ENCODE data around the gene TIAM1. TPM values are rescaled to one million over a fixed set of nuclear protein-coding genes. Genes with fewer than 3 reads are reported as not detected.

The TIAM1 gene
- total RNA-seq, 2 experiments from 2014 or later = 41.5 to 46.9 TPM

GRCh38 chr21:31370281-31370892 lies 26.3 kb upstream of the TIAM1 start:
- CTCF ChIA-PET = interaction anchor here (1.0 kb wide), 1 partner anchor 8 kb away, joined by 3 read pairs; no protein-coding TSS in a partner anchor
- no peak for DNase-seq
- Mint-ChIP-seq H3K9me3 (ENCODE audit: insufficient read depth) (no peaks in the 10 kb centered on the region), H3K4me1 (ENCODE audit: low read depth) (peaks cover 34% of the 10 kb centered on the region), H3K27me3 (ENCODE audit: low read depth) (peaks cover 4% of the 10 kb centered on the region), H3K27ac (no peak overlapping the region), H3K36me3 (ENCODE audit: low read depth) (peaks cover 17% of the 10 kb centered on the region), H3K4me3 (no peak overlapping the region)
- ATAC-seq = no peak
- POLR2A ChIA-PET = no interaction called here

GRCh38 chr21:31368361-31368760 lies 24.3 kb upstream of the TIAM1 start:
- Mint-ChIP-seq H3K27me3 (ENCODE audit: low read depth) (peaks cover 2% of the 10 kb centered on the region), H3K4me1 (ENCODE audit: low read depth) (peaks cover 46% of the 10 kb centered on the region), H3K4me3 (no peak overlapping the region), H3K36me3 (ENCODE audit: low read depth) (peaks cover 23% of the 10 kb centered on the region), H3K27ac (no peak overlapping the region), H3K9me3 (ENCODE audit: insufficient read depth) (no peaks in the 10 kb centered on the region)
- ChIA-PET POLR2A (interaction anchor here (0.6 kb wide), 1 partner anchor 190 kb away, joined by 3 read pairs; no protein-coding TSS in a partner anchor), CTCF (interaction anchor here (1.4 kb wide), 1 partner anchor 25 kb away, joined by 4 read pairs; no protein-coding TSS in a partner anchor)
- ATAC-seq (no peak), DNase-seq (no peak)

GRCh38 chr21:31367801-31368200 lies 23.7 kb upstream of the TIAM1 start:
- H3K4me1 Mint-ChIP-seq (ENCODE audit: low read depth) = peaks cover 48% of the 10 kb centered on the region
- H3K36me3 Mint-ChIP-seq (ENCODE audit: low read depth) = peaks cover 26% of the 10 kb centered on the region
- ChIA-PET POLR2A (interaction anchor here (0.6 kb wide), 1 partner anchor 190 kb away, joined by 3 read pairs; no protein-coding TSS in a partner anchor), CTCF (interaction anchor here (1.4 kb wide), 1 partner anchor 25 kb away, joined by 4 read pairs; no protein-coding TSS in a partner anchor)
- H3K27ac Mint-ChIP-seq = no peak overlapping the region
- DNase-seq (no peak), ATAC-seq (no peak)
- no peak overlapping the region for H3K4me3 Mint-ChIP-seq
- no peaks in the 10 kb centered on the region for H3K27me3 Mint-ChIP-seq (ENCODE audit: low read depth)
- H3K9me3 Mint-ChIP-seq (ENCODE audit: insufficient read depth) = no peaks in the 10 kb centered on the region

DNA sequence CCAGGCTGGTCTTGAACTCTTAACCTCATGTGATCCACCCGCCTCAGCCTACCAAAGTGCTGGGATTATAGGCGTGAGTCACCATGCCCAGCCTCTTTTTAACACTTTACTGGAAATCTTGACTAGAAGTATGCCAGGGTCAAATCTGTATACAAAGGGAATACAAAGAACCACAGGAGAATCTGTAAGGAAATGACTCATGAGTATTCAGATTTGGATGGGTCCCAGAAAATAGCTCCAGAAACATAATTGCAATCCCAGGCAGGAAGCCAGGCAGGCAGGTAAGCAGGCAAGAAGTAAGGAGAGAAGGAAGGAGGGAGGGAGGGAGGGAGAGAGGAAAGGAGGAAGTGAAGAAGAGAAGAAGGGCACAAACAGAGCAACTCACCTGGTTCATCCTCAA lies 22.8 kb upstream of the TIAM1 start:
- ChIA-PET POLR2A (no interaction called here), CTCF (no interaction called here)
- Mint-ChIP-seq H3K4me1 (ENCODE audit: low read depth) (peaks cover 54% of the 10 kb centered on the region), H3K36me3 (ENCODE audit: low read depth) (peaks cover 29% of the 10 kb centered on the region), H3K9me3 (ENCODE audit: insufficient read depth) (no peaks in the 10 kb centered on the region), H3K4me3 (no peak overlapping the region), H3K27ac (no peak overlapping the region), H3K27me3 (ENCODE audit: low read depth) (no peaks in the 10 kb centered on the region)
- ATAC-seq (no peak), DNase-seq (no peak)

DNA sequence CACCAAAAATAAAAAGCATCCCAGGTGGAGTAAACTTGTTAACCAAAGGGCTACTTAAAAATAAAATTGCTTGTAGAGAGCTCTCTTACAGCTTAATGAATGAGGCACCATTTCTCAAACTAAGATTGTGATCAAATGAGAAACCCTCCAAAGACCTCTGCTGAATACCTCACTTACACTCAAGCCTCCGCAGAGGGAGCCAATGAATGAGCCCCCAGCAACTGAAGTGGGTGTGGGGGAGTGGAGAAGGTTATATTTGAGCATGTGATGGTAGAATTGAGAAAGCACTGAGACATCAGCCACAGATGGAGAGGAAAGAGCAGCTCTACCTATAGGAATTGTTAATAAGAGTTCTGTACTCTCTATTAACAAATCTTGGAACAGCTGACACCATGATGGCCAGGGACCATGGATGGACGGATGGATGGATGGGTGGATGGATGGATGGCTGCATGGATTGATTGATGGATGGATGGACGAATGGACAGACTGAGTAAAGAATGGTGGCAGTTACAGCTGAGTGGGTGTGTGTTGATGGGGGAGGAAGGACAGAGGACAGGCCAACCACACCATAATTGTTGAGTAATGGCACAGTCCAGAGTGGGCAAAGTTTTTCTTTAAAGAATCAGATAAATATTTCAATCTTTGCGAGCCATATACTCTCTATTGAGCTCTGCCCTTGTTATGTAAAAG lies 20.3 kb upstream of the TIAM1 start:
- CTCF ChIA-PET = interaction anchor here (0.6 to 2.5 kb wide), 14 partner anchors 10 to 217 kb away, joined by 3 to 7 read pairs (median 3); no protein-coding TSS in a partner anchor
- Mint-ChIP-seq H3K36me3 (ENCODE audit: low read depth) (peaks cover 45% of the 10 kb centered on the region), H3K9me3 (ENCODE audit: insufficient read depth) (peaks cover 8% of the 10 kb centered on the region), H3K4me1 (ENCODE audit: low read depth) (peaks cover 65% of the 10 kb centered on the region), H3K27me3 (ENCODE audit: low read depth) (no peaks in the 10 kb centered on the region), H3K27ac (peak overlapping the region; percentile 90), H3K4me3 (peak overlapping the region; percentile 63)
- DNase-seq = no peak
- POLR2A ChIA-PET = interaction anchor here (1.7 to 1.8 kb wide), 2 partner anchors 10 to 195 kb away, joined by 5 to 13 read pairs; no protein-coding TSS in a partner anchor
- peak; percentile 47 for ATAC-seq

- peak; percentile 64 for DNase-seq
- peak; percentile 76 for ATAC-seq
- POLR2A ChIA-PET = interaction anchor here (1.7 to 1.8 kb wide), 2 partner anchors 10 to 195 kb away, joined by 5 to 13 read pairs; no protein-coding TSS in a partner anchor
- Mint-ChIP-seq H3K4me3 (peak overlapping the region; percentile 63), H3K27me3 (ENCODE audit: low read depth) (no peaks in the 10 kb centered on the region), H3K36me3 (ENCODE audit: low read depth) (peaks cover 45% of the 10 kb centered on the region), H3K9me3 (ENCODE audit: insufficient read depth) (peaks cover 8% of the 10 kb centered on the region), H3K27ac (peak overlapping the region; percentile 90), H3K4me1 (ENCODE audit: low read depth) (peaks cover 65% of the 10 kb centered on the region)
- CTCF ChIA-PET = interaction anchor here (0.8 to 2.5 kb wide), 12 partner anchors 9 to 217 kb away, joined by 3 to 7 read pairs (median 3); no protein-coding TSS in a partner anchor
These were observed 19.7 kb upstream of the TIAM1 start for GRCh38 chr21:31363720-31364119.

DNA sequence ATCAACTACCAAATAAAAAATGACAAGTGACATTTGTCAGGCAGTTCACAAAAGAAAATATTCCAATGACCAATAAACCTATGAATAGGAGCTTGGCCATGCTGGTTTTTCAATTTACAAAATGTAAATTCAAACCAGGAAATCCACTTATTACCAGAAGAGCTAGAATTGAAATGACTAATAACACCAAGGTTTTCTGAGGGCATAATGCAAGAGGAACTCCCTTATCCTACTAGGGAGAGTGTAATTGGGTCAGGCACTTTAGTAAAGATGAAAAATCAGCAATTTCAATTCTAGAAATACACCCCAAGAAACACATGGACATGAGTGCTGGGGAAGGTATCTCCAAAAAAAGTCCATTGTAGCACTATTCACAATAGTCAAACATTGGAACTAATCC lies 16.7 kb upstream of the TIAM1 start:
- DNase-seq = no peak
- ChIA-PET CTCF (interaction anchor here (0.7 kb wide), 2 partner anchors 37 to 137 kb away, joined by 3 read pairs; no protein-coding TSS in a partner anchor), POLR2A (no interaction called here)
- Mint-ChIP-seq H3K27ac (no peak overlapping the region), H3K4me3 (no peak overlapping the region), H3K9me3 (ENCODE audit: insufficient read depth) (peaks cover 8% of the 10 kb centered on the region), H3K27me3 (ENCODE audit: low read depth) (no peaks in the 10 kb centered on the region), H3K36me3 (ENCODE audit: low read depth) (peaks cover 37% of the 10 kb centered on the region), H3K4me1 (ENCODE audit: low read depth) (peaks cover 55% of the 10 kb centered on the region)
- ATAC-seq = no peak

DNA sequence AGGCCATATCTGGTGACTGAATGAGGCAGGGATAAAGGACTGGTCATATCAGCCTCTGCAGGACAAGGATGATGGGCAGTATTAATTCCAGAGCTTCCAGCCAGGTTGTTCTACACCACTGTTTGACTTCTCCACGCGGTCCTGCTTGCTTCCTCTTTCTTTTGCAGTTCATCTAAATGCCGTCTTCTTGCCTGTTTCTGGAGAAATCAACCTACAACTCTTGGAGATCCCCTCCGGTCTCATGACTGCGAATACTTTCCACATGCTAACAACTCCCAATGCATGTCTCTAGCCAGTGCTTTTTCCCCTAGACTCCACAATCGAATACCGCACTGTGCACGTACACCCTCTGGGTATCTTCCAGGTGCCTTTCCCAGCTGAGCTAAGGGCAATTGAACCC lies 14.1 kb upstream of the TIAM1 start:
- Mint-ChIP-seq H3K27me3 (ENCODE audit: low read depth) (no peaks in the 10 kb centered on the region), H3K27ac (no peak overlapping the region), H3K9me3 (ENCODE audit: insufficient read depth) (peaks cover 8% of the 10 kb centered on the region), H3K4me3 (no peak overlapping the region), H3K36me3 (ENCODE audit: low read depth) (peaks cover 28% of the 10 kb centered on the region), H3K4me1 (ENCODE audit: low read depth) (peaks cover 55% of the 10 kb centered on the region)
- ChIA-PET POLR2A (no interaction called here), CTCF (interaction anchor here (0.9 kb wide), 1 partner anchor 53 kb away, joined by 3 read pairs; no protein-coding TSS in a partner anchor)
- DNase-seq = no peak
- ATAC-seq = no peak

DNA sequence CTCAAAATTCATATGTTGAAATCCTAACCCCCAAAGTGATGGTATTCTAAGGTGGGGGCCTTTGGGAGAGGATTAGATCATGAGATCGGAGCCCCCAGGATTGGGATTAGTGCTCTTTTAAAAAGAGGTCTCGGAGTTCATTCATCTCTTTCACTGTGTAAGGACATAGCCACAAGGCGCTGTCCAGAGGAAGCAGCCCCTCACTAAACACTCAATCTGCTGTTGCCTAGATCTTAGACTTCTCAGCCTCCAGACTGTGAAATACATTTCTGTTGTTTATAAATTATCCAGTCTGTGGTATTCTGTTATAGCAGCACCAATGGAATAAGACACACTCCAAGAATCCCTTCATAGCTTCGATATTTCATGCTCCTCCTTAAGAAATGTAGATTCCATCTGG lies 12.4 kb upstream of the TIAM1 start:
- H3K4me1 Mint-ChIP-seq (ENCODE audit: low read depth) = peaks cover 53% of the 10 kb centered on the region
- H3K4me3 Mint-ChIP-seq = no peak overlapping the region
- H3K36me3 Mint-ChIP-seq (ENCODE audit: low read depth) = peaks cover 31% of the 10 kb centered on the region
- ATAC-seq (no peak), DNase-seq (no peak)
- peaks cover 8% of the 10 kb centered on the region for H3K9me3 Mint-ChIP-seq (ENCODE audit: insufficient read depth)
- ChIA-PET CTCF (no interaction called here), POLR2A (no interaction called here)
- peak overlapping the region; percentile 23 for H3K27ac Mint-ChIP-seq
- no peaks in the 10 kb centered on the region for H3K27me3 Mint-ChIP-seq (ENCODE audit: low read depth)

DNA sequence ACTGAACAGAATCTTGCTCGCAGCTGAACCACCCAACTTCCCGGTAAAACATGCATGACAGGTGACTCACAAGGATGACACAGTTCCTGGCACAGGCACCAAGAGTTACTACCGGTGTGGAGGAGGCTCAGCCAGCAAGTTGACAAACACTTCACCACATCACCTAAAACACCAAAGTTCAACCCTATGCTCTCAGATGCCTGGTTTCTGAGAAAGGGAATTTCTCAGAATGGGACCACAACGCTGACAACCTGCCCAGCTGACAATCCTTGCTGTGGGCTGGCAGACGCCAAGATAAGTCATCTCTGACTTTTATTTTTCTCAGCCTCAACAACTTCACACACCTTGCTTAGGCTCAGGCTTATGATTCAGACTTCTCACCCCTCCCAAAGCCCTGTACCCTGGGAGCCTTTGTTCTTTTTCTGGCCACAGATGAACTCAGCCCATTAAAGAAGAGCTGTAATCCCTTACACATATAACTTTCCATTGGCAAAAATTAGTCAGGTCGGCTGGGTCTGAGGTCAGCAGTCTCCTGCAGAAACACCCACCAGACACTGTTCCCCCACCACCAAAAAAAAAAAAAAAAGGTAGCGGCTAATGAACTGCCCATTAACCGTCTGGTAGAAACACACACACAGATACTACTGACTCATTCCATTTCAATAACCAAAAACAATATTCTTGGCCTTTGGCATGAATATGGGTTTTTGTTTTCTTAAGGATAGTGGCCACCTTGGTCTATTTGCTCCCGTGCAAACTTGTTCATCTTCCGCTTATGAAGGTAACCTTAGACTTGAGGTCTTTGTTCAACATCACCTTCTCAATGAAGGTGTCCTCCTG lies 10.8 kb upstream of the TIAM1 start:
- peak; percentile 95 for ATAC-seq
- CTCF ChIA-PET = interaction anchor here (1.4 to 2.3 kb wide), 5 partner anchors 9 to 204 kb away, joined by 4 to 7 read pairs (median 4); no protein-coding TSS in a partner anchor
- H3K9me3 Mint-ChIP-seq (ENCODE audit: insufficient read depth) = peaks cover 10% of the 10 kb centered on the region
- DNase-seq = peak; percentile 91
- POLR2A ChIA-PET = interaction anchor here (0.6 to 2.5 kb wide), 3 partner anchors 9 to 45 kb away, joined by 3 to 13 read pairs (median 3); no protein-coding TSS in a partner anchor
- peak overlapping the region; percentile 75 for H3K27ac Mint-ChIP-seq
- H3K27me3 Mint-ChIP-seq (ENCODE audit: low read depth) = no peaks in the 10 kb centered on the region
- peaks cover 29% of the 10 kb centered on the region for H3K36me3 Mint-ChIP-seq (ENCODE audit: low read depth)
- peak overlapping the region; percentile 12 for H3K4me3 Mint-ChIP-seq
- peaks cover 42% of the 10 kb centered on the region for H3K4me1 Mint-ChIP-seq (ENCODE audit: low read depth)

DNA sequence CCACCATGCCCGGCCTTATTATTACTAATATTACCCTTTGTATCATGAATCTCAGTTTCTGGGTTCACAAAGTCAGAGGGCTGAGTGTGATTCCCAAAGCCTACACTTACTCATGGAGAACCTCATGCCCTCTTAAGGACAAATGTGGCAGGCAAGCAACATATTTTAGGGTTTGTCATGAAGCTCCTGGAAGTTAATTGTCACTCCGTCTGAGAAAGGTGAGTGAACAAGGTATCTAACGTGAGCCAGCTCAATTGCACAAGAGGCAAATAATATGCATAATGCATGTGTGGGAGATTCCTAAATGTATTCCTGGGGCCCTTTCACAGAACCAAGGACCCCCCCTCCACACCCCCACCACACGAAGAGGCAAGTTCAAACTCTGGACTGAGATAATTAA lies 10.1 kb upstream of the TIAM1 start:
- Mint-ChIP-seq H3K36me3 (ENCODE audit: low read depth) (peaks cover 29% of the 10 kb centered on the region), H3K9me3 (ENCODE audit: insufficient read depth) (peaks cover 10% of the 10 kb centered on the region), H3K4me3 (peak overlapping the region; percentile 12), H3K27me3 (ENCODE audit: low read depth) (no peaks in the 10 kb centered on the region), H3K4me1 (ENCODE audit: low read depth) (peaks cover 47% of the 10 kb centered on the region), H3K27ac (peak overlapping the region; percentile 75)
- no peak for DNase-seq
- POLR2A ChIA-PET = interaction anchor here (1.7 to 2.5 kb wide), 2 partner anchors 10 to 46 kb away, joined by 3 to 13 read pairs; no protein-coding TSS in a partner anchor
- no peak for ATAC-seq
- CTCF ChIA-PET = interaction anchor here (1.4 to 2.3 kb wide), 5 partner anchors 10 to 205 kb away, joined by 4 to 7 read pairs (median 4); no protein-coding TSS in a partner anchor

Data from activated CD8-positive, alpha-beta T cell treated with anti-CD3 and anti-CD28 coated beads, Interleukin-2, amount 10 ng/mL, durations not matched to agents 7 days and 5 days (primary cell).